WERI-Rb-1 (cell line): ENCODE measurements around the gene CNN1.

Experiments used
- DNase-seq: peaks from one replicate; pipeline ENCODE4 v3.0.0-alpha.2; 2020
- H3K27ac ChIP-seq: fragments of 250-450 bp; sonication (Bioruptor Pico); 2 replicates; pipeline ENCODE4 v1.5.1; 2020; ENCODE audit warnings: mild to moderate bottlenecking, moderate library complexity
- H3K27me3 ChIP-seq: fragments of 250-450 bp; sonication (Bioruptor Pico); 2 replicates; pipeline ENCODE4 v1.5.1; 2021; ENCODE audit warnings: mild to moderate bottlenecking, low read depth, moderate library complexity; ENCODE audit not compliant: insufficient read depth, severe bottlenecking
- H3K36me3 ChIP-seq: fragments of 250-450 bp; sonication (Bioruptor Pico); 2 replicates; pipeline ENCODE4 v1.5.1; 2020; ENCODE audit warnings: mild to moderate bottlenecking, moderate library complexity
- H3K4me3 ChIP-seq: 2 replicates; pipeline ENCODE4 v1.5.1; 2011; ENCODE audit warnings: low read depth, mild to moderate bottlenecking, control low read depth, low read length
- H3K9me3 ChIP-seq: fragments of 250-450 bp; sonication (Bioruptor Pico); 2 replicates; pipeline ENCODE4 v1.5.1; 2021; ENCODE audit warnings: mild to moderate bottlenecking, moderate library complexity; ENCODE audit not compliant: severe bottlenecking
- TF ChIP-seq, protein P1 (sequence below): IDR thresholded peaks from 2 replicates; pipeline ENCODE4 v1.5.1; 2011; ENCODE audit warnings: low read depth, mild to moderate bottlenecking, control low read depth, inconsistent platforms, low read length

Gene CNN1

DNA sequence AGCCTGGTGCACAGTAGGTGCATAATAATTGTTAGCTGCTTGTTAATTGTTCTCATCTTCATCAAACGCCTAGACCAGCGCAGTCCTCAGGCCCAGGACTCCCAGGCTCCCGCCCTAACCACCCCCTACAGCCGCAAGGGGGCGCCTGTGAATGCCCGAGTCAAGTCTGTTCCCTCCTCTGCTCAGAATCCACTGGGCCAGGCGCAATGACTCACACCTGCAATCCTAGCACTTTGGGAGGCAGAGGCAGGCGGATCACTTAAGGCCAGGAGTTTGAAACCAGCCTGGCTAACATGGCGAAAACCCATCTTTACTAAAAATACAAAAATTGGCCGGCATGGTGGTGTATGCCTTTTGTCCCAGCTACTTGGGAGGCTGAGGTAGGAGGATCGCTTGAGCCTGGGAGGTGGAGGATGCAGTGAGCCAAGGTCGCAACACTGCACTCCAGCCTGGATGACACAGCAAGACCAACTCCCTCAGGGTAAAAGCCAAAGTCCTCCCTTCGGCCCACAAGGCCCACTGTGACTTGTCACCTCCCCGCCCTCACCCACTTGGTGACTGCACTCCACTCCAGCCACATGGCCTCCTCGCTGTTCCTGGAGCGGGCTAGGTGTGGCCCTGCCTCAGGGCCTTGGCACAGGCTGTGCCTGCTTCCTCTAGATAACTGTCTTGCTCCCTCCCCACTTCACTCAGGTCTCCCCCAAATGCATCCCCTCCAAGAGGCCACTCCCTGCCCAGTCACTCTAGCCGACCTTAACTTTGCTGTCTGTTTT lies 42.1 kb upstream of the CNN1 start:
- DNase-seq: peak; percentile 83
- Histone ChIP-seq H3K36me3 (peaks cover 9% of the 10 kb centered on the region), H3K27me3 (no peaks in the 10 kb centered on the region), H3K27ac (no peak overlapping the region), H3K4me3 (no peak overlapping the region), H3K9me3 (no peaks in the 10 kb centered on the region)
- TF ChIP-seq, protein P1, sequence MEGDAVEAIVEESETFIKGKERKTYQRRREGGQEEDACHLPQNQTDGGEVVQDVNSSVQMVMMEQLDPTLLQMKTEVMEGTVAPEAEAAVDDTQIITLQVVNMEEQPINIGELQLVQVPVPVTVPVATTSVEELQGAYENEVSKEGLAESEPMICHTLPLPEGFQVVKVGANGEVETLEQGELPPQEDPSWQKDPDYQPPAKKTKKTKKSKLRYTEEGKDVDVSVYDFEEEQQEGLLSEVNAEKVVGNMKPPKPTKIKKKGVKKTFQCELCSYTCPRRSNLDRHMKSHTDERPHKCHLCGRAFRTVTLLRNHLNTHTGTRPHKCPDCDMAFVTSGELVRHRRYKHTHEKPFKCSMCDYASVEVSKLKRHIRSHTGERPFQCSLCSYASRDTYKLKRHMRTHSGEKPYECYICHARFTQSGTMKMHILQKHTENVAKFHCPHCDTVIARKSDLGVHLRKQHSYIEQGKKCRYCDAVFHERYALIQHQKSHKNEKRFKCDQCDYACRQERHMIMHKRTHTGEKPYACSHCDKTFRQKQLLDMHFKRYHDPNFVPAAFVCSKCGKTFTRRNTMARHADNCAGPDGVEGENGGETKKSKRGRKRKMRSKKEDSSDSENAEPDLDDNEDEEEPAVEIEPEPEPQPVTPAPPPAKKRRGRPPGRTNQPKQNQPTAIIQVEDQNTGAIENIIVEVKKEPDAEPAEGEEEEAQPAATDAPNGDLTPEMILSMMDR: peak; percentile 87

DNA sequence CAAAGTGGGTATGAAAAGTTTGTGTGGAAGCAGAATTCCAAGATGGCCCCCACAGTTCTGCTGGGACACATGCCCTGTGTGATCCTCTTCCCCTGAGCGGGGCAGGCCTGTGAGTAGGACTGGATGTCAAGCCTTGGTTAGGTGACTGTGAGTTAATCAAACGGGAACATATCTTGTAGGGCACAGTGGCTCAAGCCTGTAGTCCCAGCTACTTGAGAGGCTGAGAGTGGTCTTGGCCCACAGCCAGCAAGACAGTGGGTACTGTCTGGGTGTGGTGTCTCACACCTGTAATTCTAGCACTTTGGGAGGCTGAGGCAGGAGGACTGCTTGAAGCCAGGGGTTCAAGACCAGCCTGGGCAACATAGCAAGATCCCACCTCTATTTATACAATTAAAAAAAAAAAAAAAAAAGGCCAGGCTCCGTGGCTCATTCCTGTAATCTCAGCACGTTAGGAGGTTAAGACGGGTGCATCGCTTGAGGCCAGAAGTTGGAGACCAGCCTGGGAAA lies 39.4 kb upstream of the CNN1 start:
- Histone ChIP-seq H3K36me3 (peaks cover 5% of the 10 kb centered on the region), H3K9me3 (no peaks in the 10 kb centered on the region)
- no peak for DNase-seq

DNA sequence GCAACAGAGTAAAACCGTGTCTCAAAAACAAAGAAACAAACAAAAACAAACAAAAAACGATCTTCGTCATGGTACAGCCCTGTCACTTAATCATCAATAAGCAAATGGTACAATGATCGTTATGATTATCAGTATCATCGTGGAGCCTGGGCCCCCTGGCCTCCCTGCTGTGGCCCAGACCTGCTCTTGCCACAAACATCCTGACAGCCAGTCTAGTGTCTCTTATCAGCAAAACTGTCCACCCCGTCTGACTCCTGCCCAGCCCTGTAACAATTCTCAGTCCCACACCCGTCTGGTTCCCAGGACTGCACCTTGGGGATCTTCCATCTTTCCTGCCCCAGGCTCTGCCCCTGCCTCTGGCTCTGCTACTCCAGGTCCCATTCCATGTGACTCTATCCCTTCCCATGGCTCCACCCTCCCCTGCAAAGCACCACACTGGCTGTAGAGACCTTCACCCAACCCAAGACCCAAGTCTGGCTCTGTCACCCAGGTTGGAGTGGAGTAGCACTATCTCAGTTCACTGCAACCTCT lies 38.7 kb upstream of the CNN1 start:
- no peak for DNase-seq
- TF ChIP-seq, protein P1: no peak
- Histone ChIP-seq H3K27ac (no peak overlapping the region), H3K4me3 (no peak overlapping the region), H3K9me3 (no peaks in the 10 kb centered on the region), H3K27me3 (no peaks in the 10 kb centered on the region), H3K36me3 (peaks cover 2% of the 10 kb centered on the region)

More for the DNA sequence above, 39.4 kb upstream of the CNN1 start:
- no peak overlapping the region for H3K27ac ChIP-seq
- H3K4me3 ChIP-seq: no peak overlapping the region
- H3K27me3 ChIP-seq: no peaks in the 10 kb centered on the region
- TF ChIP-seq, protein P1: no peak

DNA sequence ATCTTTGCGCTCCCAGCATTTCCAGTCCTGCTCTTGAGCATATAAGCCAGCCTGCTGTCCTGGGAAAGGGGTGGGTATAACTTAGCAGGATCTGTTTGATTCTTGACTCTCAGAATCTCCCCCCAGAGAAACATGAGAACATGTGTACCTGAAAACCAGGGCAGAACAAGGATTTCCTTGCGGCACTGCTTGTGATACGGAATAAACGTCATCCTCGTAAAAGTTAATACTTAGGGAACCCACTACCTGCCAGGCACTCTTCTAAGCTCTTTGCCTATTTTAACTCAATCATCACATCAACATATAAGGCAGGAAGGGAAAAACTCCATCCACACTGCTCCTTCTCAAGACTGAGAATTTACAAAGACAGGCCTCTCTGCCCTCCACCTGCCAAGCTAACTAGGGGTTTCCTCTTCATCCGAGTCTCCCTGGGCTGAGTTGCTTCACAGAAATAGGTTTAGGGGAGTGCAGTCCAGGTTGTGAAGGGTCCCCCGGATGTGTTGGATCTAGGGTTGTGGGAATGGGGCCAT lies 34.1 kb upstream of the CNN1 start:
- peak overlapping the region; percentile 69 for H3K4me3 ChIP-seq
- no peaks in the 10 kb centered on the region; the same call in 1 of the 2 replicates for H3K36me3 ChIP-seq
- peak overlapping the region; percentile 12 for H3K27ac ChIP-seq
- no peaks in the 10 kb centered on the region for H3K27me3 ChIP-seq
- no peak for DNase-seq
- H3K9me3 ChIP-seq: no peaks in the 10 kb centered on the region
- TF ChIP-seq, protein P1: no peak

DNA sequence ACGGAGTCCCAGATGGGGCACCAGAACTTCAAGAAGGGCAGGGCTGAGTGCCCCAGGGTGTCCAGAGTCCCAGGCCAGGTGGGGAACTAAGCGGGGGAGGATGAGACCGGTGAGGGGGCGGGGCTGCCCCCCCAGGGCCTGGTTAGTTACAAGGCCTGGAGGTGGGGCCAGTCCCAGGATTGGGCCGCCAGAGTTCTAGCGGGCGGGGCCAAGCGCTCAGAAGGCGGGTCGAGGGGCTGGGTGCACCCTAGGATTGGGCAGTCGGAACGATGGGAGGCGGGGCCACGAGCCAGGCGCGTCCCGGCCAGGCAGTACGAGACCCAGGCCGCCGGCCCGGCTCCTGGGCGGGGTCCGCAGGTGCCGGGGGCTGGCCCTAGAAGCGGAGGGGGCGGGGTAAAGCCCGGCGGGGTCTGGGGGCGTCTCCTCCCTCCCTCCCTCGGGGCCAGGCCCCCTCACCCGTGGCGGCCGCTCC lies 33.6 kb upstream of the CNN1 start:
- peaks cover 2% of the 10 kb centered on the region; the same call in 1 of the 2 replicates for H3K36me3 ChIP-seq
- no peaks in the 10 kb centered on the region for H3K27me3 ChIP-seq
- H3K27ac ChIP-seq: peak overlapping the region; percentile 91
- H3K4me3 ChIP-seq: peak overlapping the region; percentile 69
- TF ChIP-seq, protein P1: no peak
- DNase-seq: peak; percentile 99
- no peaks in the 10 kb centered on the region for H3K9me3 ChIP-seq
